Measurements from ENCODE around the gene PRKAG2.

DNA sequence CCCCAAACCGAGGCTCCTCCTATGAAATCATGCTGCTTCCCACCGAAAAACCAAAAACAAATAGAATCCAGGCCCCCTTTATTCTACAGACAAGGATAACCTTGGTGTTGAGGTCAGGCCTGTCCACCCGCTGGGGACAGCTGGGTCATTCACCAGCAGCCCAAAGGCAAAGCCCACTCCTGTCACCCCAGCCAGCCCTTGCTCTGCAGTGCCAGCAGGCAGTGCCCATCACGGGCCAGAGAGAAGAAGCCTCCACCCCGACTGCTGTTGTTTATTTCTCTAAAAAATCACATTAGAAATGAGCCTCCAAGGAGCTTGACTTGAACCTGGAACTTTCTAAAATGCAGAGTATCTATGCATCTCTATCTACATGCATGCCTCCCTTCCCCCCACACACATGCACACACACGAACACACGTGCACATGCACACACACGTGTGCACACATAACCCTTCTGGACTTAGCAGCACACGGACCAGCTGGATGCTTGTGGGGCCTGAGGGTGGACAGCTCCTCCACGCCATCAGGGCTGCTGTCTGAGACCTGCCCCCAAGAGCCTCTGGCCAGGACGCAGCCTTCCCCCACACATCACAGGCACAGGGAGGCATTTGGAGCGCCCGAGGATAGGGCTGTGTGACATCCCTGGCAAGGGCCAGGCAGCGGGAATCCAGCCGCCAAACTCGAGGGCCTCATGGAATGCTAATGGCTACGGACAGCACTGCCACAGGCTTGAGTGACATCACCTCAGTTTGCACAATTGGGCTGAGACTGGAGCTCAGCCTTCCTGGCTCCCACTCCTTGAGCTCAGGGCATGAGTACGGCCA is 22.8 kb downstream of the PRKAG2 start:
- TF ChIP-seq EZH2phosphoT487 (IDR thresholded peaks at IDR 0.05; ENCODE audit: insufficient read depth, low read depth) (no peak), EZH2 (IDR thresholded peaks at IDR 0.05; ENCODE audit: insufficient read depth, poor library complexity, severe bottlenecking) (no peak)
